WTC11 (cell line): Measurements from ENCODE around the gene PPEF2.

Experiments used
- TF ChIP-seq, protein P1 (sequence below): sonication (generic); formaldehyde crosslinking; IDR thresholded peaks from 2 replicates; pipeline ENCODE4 v1.8.0; 2022; ENCODE audit warnings: mild to moderate bottlenecking, missing genetic modification reagents
- TF ChIP-seq, protein P2 (sequence below): fragments of 250-450 bp; sonication (Bioruptor Pico); IDR thresholded peaks from 2 replicates; pipeline ENCODE4 v2.1.2; 2022; ENCODE audit warnings: mild to moderate bottlenecking, moderate library complexity

DNA sequence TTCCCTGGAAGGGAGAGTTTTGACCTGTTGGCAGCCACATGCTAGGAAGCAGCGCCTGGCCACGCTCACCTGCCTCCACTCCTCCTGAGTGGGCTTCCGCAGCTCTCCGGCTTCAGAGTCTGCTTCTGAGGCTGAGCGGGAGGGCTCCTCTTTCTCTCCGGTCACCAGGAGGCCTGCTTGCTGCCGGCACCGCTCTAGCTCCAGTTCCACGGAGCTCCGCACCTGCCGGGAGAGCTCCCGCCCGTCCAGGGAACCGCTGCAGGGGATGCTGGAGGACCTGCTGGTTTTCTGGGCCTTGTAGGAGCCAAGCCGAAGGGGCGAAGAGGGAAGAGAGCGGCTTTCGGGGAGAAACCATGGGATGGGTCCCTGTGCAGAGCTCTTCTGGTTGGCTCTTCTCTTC, 26.0 kb downstream of the PPEF2 start:
- TF ChIP-seq, protein P1, sequence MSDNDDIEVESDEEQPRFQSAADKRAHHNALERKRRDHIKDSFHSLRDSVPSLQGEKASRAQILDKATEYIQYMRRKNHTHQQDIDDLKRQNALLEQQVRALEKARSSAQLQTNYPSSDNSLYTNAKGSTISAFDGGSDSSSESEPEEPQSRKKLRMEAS (CRISPR knock-in tag), result no peak
- TF ChIP-seq, protein P2, sequence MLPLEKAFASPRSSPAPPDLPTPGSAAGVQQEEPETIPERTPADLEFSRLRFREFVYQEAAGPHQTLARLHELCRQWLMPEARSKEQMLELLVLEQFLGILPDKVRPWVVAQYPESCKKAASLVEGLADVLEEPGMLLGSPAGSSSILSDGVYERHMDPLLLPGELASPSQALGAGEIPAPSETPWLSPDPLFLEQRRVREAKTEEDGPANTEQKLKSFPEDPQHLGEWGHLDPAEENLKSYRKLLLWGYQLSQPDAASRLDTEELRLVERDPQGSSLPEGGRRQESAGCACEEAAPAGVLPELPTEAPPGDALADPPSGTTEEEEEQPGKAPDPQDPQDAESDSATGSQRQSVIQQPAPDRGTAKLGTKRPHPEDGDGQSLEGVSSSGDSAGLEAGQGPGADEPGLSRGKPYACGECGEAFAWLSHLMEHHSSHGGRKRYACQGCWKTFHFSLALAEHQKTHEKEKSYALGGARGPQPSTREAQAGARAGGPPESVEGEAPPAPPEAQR (CRISPR knock-in tag), result no peak
